H1 (cell line): ENCODE measurements around the gene PSME2. TPM values are rescaled to one million over a fixed set of nuclear protein-coding genes. Genes with fewer than 3 reads are reported as not detected.

Source experiments
- ATF3 ChIP-seq: IDR thresholded peaks from 2 replicates; pipeline ENCODE4 v1.6.1; 2011; ENCODE audit warnings: low read depth, mild to moderate bottlenecking, low read length; ENCODE audit not compliant: insufficient read depth
- CBX5 ChIP-seq: fragments of 300-800, 300-1000 bp; sonication (generic); IDR thresholded peaks from 2 replicates; pipeline ENCODE4 v1.7.1; 2016; ENCODE audit warnings: antibody characterized with exemption, low read length, low read depth
- CBX8 ChIP-seq: fragments of 300-800, 300-1000 bp; sonication (generic); IDR thresholded peaks from 2 replicates; pipeline ENCODE4 v1.7.1; 2016; ENCODE audit warnings: low read depth, low read length, borderline replicate concordance
- CTCF ChIP-seq, 3 experiments: IDR thresholded peaks; 1 replicate in 2 of 3; 2 replicates in 1 of 3; pipeline versions ENCODE4 v1.5.1 to v1.6.1; 2011; ENCODE audit warnings: low read length in 3 of 3, mild to moderate bottlenecking in 3 of 3, inconsistent platforms in 2 of 3, low read depth in 1 of 3, moderate library complexity in 1 of 3; ENCODE audit not compliant: insufficient read depth in 1 of 3; ENCODE audit errors: control extremely low read depth in 1 of 3
- EP300 ChIP-seq, 2 experiments: IDR thresholded peaks; 1 replicate in 1 of 2; 2 replicates in 1 of 2; pipeline ENCODE4 v1.6.1; 2011 to 2012; ENCODE audit warnings: low read depth in 2 of 2, low read length in 2 of 2, mild to moderate bottlenecking in 2 of 2, borderline replicate concordance in 1 of 2, inconsistent platforms in 1 of 2, moderate library complexity in 1 of 2
- GTF2F1 ChIP-seq: IDR thresholded peaks from 2 replicates; pipeline ENCODE4 v1.6.1; 2012; ENCODE audit warnings: low read depth, low read length, improper control_type of control experiment, borderline replicate concordance
- MAFK ChIP-seq: IDR thresholded peaks from 2 replicates; pipeline ENCODE4 v1.6.1; 2012; ENCODE audit warnings: low read depth, mild to moderate bottlenecking, improper control_type of control experiment, low read length
- POLR2A ChIP-seq, 2 experiments: IDR thresholded peaks; 1 replicate in 1 of 2; 2 replicates in 1 of 2; pipeline ENCODE4 v1.6.1; 2011; ENCODE audit warnings: low read depth in 2 of 2, low read length in 2 of 2, mild to moderate bottlenecking in 2 of 2; ENCODE audit errors: control extremely low read depth in 1 of 2
- RNF2 ChIP-seq: fragments of 200-900, 300-1000 bp; sonication (generic); IDR thresholded peaks from 2 replicates; pipeline ENCODE4 v1.7.1; 2016; ENCODE audit warnings: borderline replicate concordance, low read depth, mild to moderate bottlenecking, antibody characterized with exemption, low read length; ENCODE audit not compliant: poor library complexity, severe bottlenecking; ENCODE audit errors: missing control alignments
- RXRA ChIP-seq: IDR thresholded peaks from 2 replicates; pipeline ENCODE4 v1.6.1; 2011; ENCODE audit warnings: low read depth, mild to moderate bottlenecking, low read length, moderate library complexity; ENCODE audit not compliant: insufficient read depth
- SIN3A ChIP-seq, 2 experiments: IDR thresholded peaks in 1 of 2; conservative IDR thresholded peaks in 1 of 2; 2 replicates each; pipeline ENCODE4 v1.6.1; 2011 to 2012; ENCODE audit warnings: low read length in 2 of 2, improper control_type of control experiment in 1 of 2, low read depth in 1 of 2, mild to moderate bottlenecking in 1 of 2
- SIX5 ChIP-seq: IDR thresholded peaks from 2 replicates; pipeline ENCODE4 v1.6.1; 2011; ENCODE audit warnings: mild to moderate bottlenecking, low read depth, low read length
- SP4 ChIP-seq: IDR thresholded peaks from 2 replicates; pipeline ENCODE4 v1.6.1; 2012; ENCODE audit warnings: low read length, inconsistent platforms
- SRF ChIP-seq: IDR thresholded peaks from 2 replicates; pipeline ENCODE4 v1.6.1; 2011; ENCODE audit warnings: mild to moderate bottlenecking, low read depth, low read length, moderate library complexity
- TAF1 ChIP-seq: IDR thresholded peaks from 2 replicates; pipeline ENCODE4 v1.6.1; 2011; ENCODE audit warnings: mild to moderate bottlenecking, low read depth, low read length
- TAF7 ChIP-seq: optimal IDR thresholded peaks from 2 replicates; pipeline ENCODE3; 2011; ENCODE audit warnings: low read depth, mild to moderate bottlenecking, inconsistent platforms, low read length, moderate library complexity, borderline replicate concordance
- TBP ChIP-seq: IDR thresholded peaks from 2 replicates; pipeline ENCODE4 v1.6.1; 2011; ENCODE audit warnings: low read depth, low read length, improper control_type of control experiment
- polyA plus RNA-seq, 7 experiments: library from polyadenylated mRNA; depleted of rRNA in 3 of 7; stranded (reverse) in 5 of 7; unstranded in 2 of 7; fragments of >200 nt in 5 of 7; fragments of 200-250 nt in 2 of 7; gene quantifications; 1 replicate in 5 of 7; 2 replicates in 1 of 7; 4 replicates in 1 of 7; pipeline versions ENCODE4 v1.2.1 to v1.2.3, GENCODE V29; 2011 to 2013; ENCODE audit warnings: missing spikeins in 2 of 7, mixed read lengths in 2 of 7
- total RNA-seq: library from RNA; stranded (reverse); fragmentation: NEBNext Ultra II Directional; extraction: Animal tissue kit (Norgen Biotek cat#: 25700); gene quantifications from 2 replicates; pipeline ENCODE4 v1.2.1, GENCODE V29; 2021

The PSME2 gene
- total and polyA plus RNA-seq, 2 of the 8 experiments (the other 6 are each of a cell fraction or from before 2014, with no cell fraction given) = 71.8 to 111 TPM

- no peak for TF ChIP-seq CTCF (IDR thresholded peaks at IDR 0.05; ENCODE audit: control extremely low read depth in 1 of 3, insufficient read depth in 1 of 3, low read depth in 1 of 3, low read length in 3 of 3)
- peak in 1 of 2 experiments; percentile 89; a peak in 2 of 4 replicates for TF ChIP-seq SIN3A (conservative IDR thresholded peaks at IDR 0.05 in 1 of 2, IDR thresholded peaks at IDR 0.05 in 1 of 2; ENCODE audit: low read depth in 1 of 2, low read length in 2 of 2)
- 0 out of 2 replicates have a peak, but pooled peaks have one; percentile 14 for TF ChIP-seq SP4
- TF ChIP-seq EP300 (IDR thresholded peaks at IDR 0.05; ENCODE audit: borderline replicate concordance in 1 of 2, low read depth in 2 of 2, low read length in 2 of 2) = 0 out of 3 replicates have a peak, but pooled peaks of 1 of the 2 experiments have one; percentile 22
- peak; percentile 61; the same call in 1 of the 2 replicates for TF ChIP-seq TBP
- no peak for TF ChIP-seq SRF
- TF ChIP-seq TAF1 = peak; percentile 73; the same call in 1 of the 2 replicates
- TF ChIP-seq POLR2A (IDR thresholded peaks at IDR 0.05; ENCODE audit: control extremely low read depth in 1 of 2, low read depth in 2 of 2, low read length in 2 of 2) = no peak; a peak in 1 of 3 replicates
- TF ChIP-seq CBX8 = no peak
- no peak for TF ChIP-seq GTF2F1
- TF ChIP-seq ATF3 = no peak
- no peak for TF ChIP-seq MAFK
- no peak for TF ChIP-seq SIX5
- TF ChIP-seq RXRA = no peak
- TF ChIP-seq CBX5 = no peak
- no peak for TF ChIP-seq RNF2
- peak; percentile 81 for TF ChIP-seq TAF7
These were observed at the start of gene PSME2 (continued) for GRCh38 chr14:24146453-24146977.
